Neural cell (in vitro differentiated cells): ENCODE data around the gene TSG101. TPM values are rescaled to one million over a fixed set of nuclear protein-coding genes. Genes with fewer than 3 reads are reported as not detected.

ENCODE experiments used
- H2AFZ ChIP-seq: fragments of 200-600, 300-800 bp; sonication (generic), shearing (Covaris generic); 2 replicates; pipeline ENCODE4 v1.6.0; 2014; ENCODE audit warnings: low read depth, mild to moderate bottlenecking, antibody characterized with exemption, low read length, moderate library complexity
- H3F3A ChIP-seq: fragments of 200-600 bp; shearing (Covaris generic); 2 replicates; pipeline ENCODE4 v1.6.1; 2016; ENCODE audit warnings: mild to moderate bottlenecking, moderate library complexity, mixed read lengths, antibody characterized with exemption, low read length; ENCODE audit not compliant: insufficient read depth, poor library complexity, severe bottlenecking
- H3K27ac ChIP-seq: fragments of 200-600, 300-800 bp; sonication (generic), shearing (Covaris generic); 2 replicates; pipeline ENCODE4 v1.5.1; 2014; ENCODE audit warnings: mild to moderate bottlenecking, low read length, moderate library complexity
- H3K27me3 ChIP-seq: fragments of 300-800, 200-600 bp; sonication (generic), shearing (Covaris generic); 2 replicates; pipeline ENCODE4 v1.6.0; 2014; ENCODE audit warnings: mild to moderate bottlenecking, low read depth, low read length, moderate library complexity; ENCODE audit not compliant: insufficient read depth
- H3K36me3 ChIP-seq: fragments of 300-800, 200-600 bp; sonication (generic), shearing (Covaris generic); 2 replicates; pipeline ENCODE4 v1.5.1; 2014; ENCODE audit warnings: mild to moderate bottlenecking, antibody characterized with exemption, low read length, moderate library complexity; ENCODE audit not compliant: insufficient read depth
- H3K4me2 ChIP-seq: fragments of 300-800, 200-600 bp; sonication (generic), shearing (Covaris generic); 2 replicates; pipeline ENCODE4 v1.6.0; 2014; ENCODE audit warnings: mild to moderate bottlenecking, low read length
- H3K4me3 ChIP-seq: fragments of 300-800, 200-600 bp; sonication (generic), shearing (Covaris generic); 2 replicates; pipeline ENCODE4 v1.5.1; 2014; ENCODE audit warnings: mild to moderate bottlenecking, low read length, moderate library complexity
- H3K79me2 ChIP-seq: fragments of 200-600 bp; shearing (Covaris generic); replicated peaks from 2 replicates; pipeline ENCODE4 v1.6.0; 2014; ENCODE audit warnings: mild to moderate bottlenecking, low read length, moderate library complexity; ENCODE audit not compliant: insufficient read depth
- H3K9ac ChIP-seq: fragments of 300-800, 200-600 bp; sonication (generic), shearing (Covaris generic); 2 replicates; pipeline ENCODE4 v1.6.1; 2016; ENCODE audit warnings: mild to moderate bottlenecking, low read length, mixed read lengths
- H3K9me2 ChIP-seq: fragments of 200-600 bp; shearing (Covaris generic); 2 replicates; pipeline ENCODE4 v1.6.1; 2016; ENCODE audit warnings: mild to moderate bottlenecking, low read length, mixed read lengths; ENCODE audit not compliant: insufficient read depth
- H3K9me3 ChIP-seq: fragments of 200-600, 300-800 bp; sonication (generic), shearing (Covaris generic); 2 replicates; pipeline ENCODE4 v1.6.1; 2016; ENCODE audit warnings: mild to moderate bottlenecking, mixed run types, low read length, moderate library complexity, mixed read lengths
- H4K20me1 ChIP-seq: fragments of 200-600 bp; shearing (Covaris generic); 2 replicates; pipeline ENCODE4 v1.6.1; 2016; ENCODE audit warnings: mild to moderate bottlenecking, mixed run types; ENCODE audit not compliant: insufficient read depth
- EP300 ChIP-seq: fragments of 450-650 bp; conservative IDR thresholded peaks from 2 replicates; pipeline ENCODE4 v1.6.1; 2014; ENCODE audit warnings: antibody characterized with exemption, mild to moderate bottlenecking, moderate library complexity; ENCODE audit not compliant: poor library complexity, severe bottlenecking
- EZH2 ChIP-seq: fragments of 200-600, 300-800 bp; shearing (Covaris generic), sonication (generic); IDR thresholded peaks from 2 replicates; pipeline ENCODE4 v1.6.1; 2014; ENCODE audit warnings: antibody characterized with exemption, low read length, borderline replicate concordance, mild to moderate bottlenecking; ENCODE audit not compliant: insufficient read depth, poor library complexity, severe bottlenecking
- MXI1 ChIP-seq: fragments of 450-650 bp; conservative IDR thresholded peaks from 2 replicates; pipeline ENCODE4 v1.6.1; 2014; ENCODE audit warnings: antibody characterized with exemption, mild to moderate bottlenecking; ENCODE audit not compliant: poor library complexity, severe bottlenecking
- POLR2AphosphoS5 ChIP-seq: IDR thresholded peaks from 2 replicates; pipeline ENCODE4 v1.6.1; 2012
- RAD21 ChIP-seq: fragments of 450-650 bp; conservative IDR thresholded peaks from 2 replicates; pipeline ENCODE4 v1.6.1; 2014; ENCODE audit warnings: antibody characterized with exemption, mild to moderate bottlenecking, moderate library complexity
- SMC3 ChIP-seq: fragments of 450-650 bp; conservative IDR thresholded peaks from 2 replicates; pipeline ENCODE4 v1.6.1; 2014; ENCODE audit warnings: antibody characterized with exemption, mild to moderate bottlenecking, moderate library complexity; ENCODE audit not compliant: poor library complexity
- TAF1 ChIP-seq: IDR thresholded peaks from 2 replicates; pipeline ENCODE4 v1.6.1; 2012; ENCODE audit warnings: low read depth
- polyA plus RNA-seq: library from polyadenylated mRNA; depleted of rRNA; stranded (reverse); fragments of >200 nt; gene quantifications from 2 replicates; pipeline ENCODE4 v1.2.3, GENCODE V29; 2014
- TF ChIP-seq, protein P1 (sequence below): fragments of 450-650 bp; IDR thresholded peaks from 2 replicates; pipeline ENCODE4 v1.5.1; 2014; ENCODE audit warnings: antibody characterized with exemption, mild to moderate bottlenecking, moderate library complexity; ENCODE audit not compliant: poor library complexity, severe bottlenecking
- TF ChIP-seq, protein P2 (sequence below): IDR thresholded peaks from 2 replicates; pipeline ENCODE4 v1.6.1; 2012; ENCODE audit warnings: borderline replicate concordance

The TSG101 gene
- polyA plus RNA-seq, 1 donor from 2014 or later = 115 TPM

DNA sequence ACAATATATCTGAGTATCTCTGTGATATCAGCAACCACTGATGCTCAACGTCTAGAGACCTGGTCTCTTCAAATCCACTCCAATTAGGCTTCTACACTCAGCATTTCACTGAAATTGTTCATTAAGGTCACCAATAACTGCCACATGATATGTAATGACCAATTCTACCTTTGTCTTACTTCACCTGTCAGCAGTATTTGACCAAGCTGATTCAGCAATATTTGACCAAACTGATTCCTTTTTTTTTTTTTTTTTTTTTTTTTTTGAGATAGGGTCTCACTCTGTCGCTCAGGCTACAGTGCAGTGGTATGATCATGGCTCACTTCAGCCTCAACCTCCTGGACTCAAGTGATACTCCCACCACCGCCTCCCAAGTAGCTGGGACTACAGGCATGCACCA lies 5.6 kb downstream of the TSG101 start:
- Histone ChIP-seq H3F3A (no peaks in the 10 kb centered on the region), H4K20me1 (no peaks in the 10 kb centered on the region), H3K9me3 (no peaks in the 10 kb centered on the region), H3K9me2 (no peaks in the 10 kb centered on the region), H3K27me3 (no peaks in the 10 kb centered on the region), H3K4me3 (no peak overlapping the region), H3K36me3 (no peaks in the 10 kb centered on the region), H3K9ac (no peak overlapping the region), H3K4me2 (no peak overlapping the region), H2AFZ (no peak overlapping the region), H3K79me2 (peaks cover 62% of the 10 kb centered on the region), H3K27ac (no peak overlapping the region)
- TF ChIP-seq MXI1 (no peak), SMC3 (no peak), POLR2AphosphoS5 (no peak), RAD21 (no peak), EZH2 (no peak), EP300 (no peak), TAF1 (no peak)
- TF ChIP-seq, protein P1, sequence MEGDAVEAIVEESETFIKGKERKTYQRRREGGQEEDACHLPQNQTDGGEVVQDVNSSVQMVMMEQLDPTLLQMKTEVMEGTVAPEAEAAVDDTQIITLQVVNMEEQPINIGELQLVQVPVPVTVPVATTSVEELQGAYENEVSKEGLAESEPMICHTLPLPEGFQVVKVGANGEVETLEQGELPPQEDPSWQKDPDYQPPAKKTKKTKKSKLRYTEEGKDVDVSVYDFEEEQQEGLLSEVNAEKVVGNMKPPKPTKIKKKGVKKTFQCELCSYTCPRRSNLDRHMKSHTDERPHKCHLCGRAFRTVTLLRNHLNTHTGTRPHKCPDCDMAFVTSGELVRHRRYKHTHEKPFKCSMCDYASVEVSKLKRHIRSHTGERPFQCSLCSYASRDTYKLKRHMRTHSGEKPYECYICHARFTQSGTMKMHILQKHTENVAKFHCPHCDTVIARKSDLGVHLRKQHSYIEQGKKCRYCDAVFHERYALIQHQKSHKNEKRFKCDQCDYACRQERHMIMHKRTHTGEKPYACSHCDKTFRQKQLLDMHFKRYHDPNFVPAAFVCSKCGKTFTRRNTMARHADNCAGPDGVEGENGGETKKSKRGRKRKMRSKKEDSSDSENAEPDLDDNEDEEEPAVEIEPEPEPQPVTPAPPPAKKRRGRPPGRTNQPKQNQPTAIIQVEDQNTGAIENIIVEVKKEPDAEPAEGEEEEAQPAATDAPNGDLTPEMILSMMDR = no peak
- TF ChIP-seq, protein P2, sequence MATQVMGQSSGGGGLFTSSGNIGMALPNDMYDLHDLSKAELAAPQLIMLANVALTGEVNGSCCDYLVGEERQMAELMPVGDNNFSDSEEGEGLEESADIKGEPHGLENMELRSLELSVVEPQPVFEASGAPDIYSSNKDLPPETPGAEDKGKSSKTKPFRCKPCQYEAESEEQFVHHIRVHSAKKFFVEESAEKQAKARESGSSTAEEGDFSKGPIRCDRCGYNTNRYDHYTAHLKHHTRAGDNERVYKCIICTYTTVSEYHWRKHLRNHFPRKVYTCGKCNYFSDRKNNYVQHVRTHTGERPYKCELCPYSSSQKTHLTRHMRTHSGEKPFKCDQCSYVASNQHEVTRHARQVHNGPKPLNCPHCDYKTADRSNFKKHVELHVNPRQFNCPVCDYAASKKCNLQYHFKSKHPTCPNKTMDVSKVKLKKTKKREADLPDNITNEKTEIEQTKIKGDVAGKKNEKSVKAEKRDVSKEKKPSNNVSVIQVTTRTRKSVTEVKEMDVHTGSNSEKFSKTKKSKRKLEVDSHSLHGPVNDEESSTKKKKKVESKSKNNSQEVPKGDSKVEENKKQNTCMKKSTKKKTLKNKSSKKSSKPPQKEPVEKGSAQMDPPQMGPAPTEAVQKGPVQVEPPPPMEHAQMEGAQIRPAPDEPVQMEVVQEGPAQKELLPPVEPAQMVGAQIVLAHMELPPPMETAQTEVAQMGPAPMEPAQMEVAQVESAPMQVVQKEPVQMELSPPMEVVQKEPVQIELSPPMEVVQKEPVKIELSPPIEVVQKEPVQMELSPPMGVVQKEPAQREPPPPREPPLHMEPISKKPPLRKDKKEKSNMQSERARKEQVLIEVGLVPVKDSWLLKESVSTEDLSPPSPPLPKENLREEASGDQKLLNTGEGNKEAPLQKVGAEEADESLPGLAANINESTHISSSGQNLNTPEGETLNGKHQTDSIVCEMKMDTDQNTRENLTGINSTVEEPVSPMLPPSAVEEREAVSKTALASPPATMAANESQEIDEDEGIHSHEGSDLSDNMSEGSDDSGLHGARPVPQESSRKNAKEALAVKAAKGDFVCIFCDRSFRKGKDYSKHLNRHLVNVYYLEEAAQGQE = no peak

DNA sequence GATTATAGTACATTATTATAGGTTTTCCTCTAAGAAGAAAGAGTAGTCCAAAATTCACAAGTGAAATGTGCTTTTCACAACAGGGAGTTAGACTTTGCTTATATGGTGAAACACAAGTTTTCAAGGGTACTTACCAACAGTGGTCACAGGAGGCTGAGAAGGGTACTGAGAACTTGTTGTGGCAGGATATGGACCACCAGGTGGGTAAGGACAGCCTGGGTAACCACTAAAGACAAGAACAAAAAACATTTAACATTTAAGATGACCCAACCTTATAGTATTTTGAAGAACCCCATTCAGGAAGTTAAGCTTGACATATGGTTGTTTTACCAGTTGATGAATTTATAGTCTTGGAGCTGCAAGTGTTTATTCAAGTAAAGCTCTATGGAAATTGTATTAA lies 24.4 kb downstream of the TSG101 start:
- no peaks in the 10 kb centered on the region for H3F3A ChIP-seq
- no peak overlapping the region for H2AFZ ChIP-seq
- no peak overlapping the region for H3K27ac ChIP-seq
- no peak overlapping the region for H3K4me3 ChIP-seq
- TF ChIP-seq POLR2AphosphoS5 = no peak
- TF ChIP-seq, protein P1 = no peak
- TF ChIP-seq TAF1 = no peak
- TF ChIP-seq MXI1 = no peak
- no peak for TF ChIP-seq SMC3
- TF ChIP-seq, protein P2 = no peak
- no peak for TF ChIP-seq EP300
- no peak for TF ChIP-seq RAD21
- no peak for TF ChIP-seq EZH2
- no peak overlapping the region for H3K4me2 ChIP-seq
- H3K9me2 ChIP-seq = no peaks in the 10 kb centered on the region
- H4K20me1 ChIP-seq = no peaks in the 10 kb centered on the region
- H3K79me2 ChIP-seq = no peaks in the 10 kb centered on the region
- no peaks in the 10 kb centered on the region for H3K9me3 ChIP-seq
- peaks cover 21% of the 10 kb centered on the region for H3K36me3 ChIP-seq
- no peaks in the 10 kb centered on the region for H3K27me3 ChIP-seq
- H3K9ac ChIP-seq = no peak overlapping the region
